Measurements from ENCODE around the gene ADGRL3.

Gene ADGRL3

DNA sequence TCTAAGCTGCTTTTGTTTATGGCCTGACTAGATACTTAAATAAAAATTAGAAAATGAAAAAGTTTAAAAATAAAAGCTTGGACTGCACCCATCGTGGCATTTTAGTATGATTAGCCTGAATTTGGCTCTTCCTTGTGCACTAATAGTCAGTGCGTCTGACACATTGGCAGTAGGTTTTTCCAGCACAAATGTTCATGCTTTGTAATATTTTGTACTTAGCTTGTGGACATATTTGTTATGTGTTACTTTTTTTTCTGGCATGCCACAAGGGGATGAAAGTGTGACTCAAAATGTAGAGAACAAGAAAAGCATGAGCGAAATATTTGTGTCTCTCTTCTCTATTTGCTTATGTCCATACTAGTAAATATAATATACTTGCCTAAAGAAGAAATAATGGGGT lies 359.3 kb downstream of the ADGRL3 start:
- Histone ChIP-seq H3K79me2 (ENCODE audit: insufficient read depth, low read length) (no peaks in the 10 kb centered on the region), H3K4me1 (ENCODE audit: insufficient read depth, low read length) (no peaks in the 10 kb centered on the region), H3K4me3 (ENCODE audit: low read depth in 1 of 2, low read length in 2 of 2) (no peak overlapping the region), H3K27me3 (ENCODE audit: insufficient read depth, low read length, poor library complexity) (no peaks in the 10 kb centered on the region), H2AFZ (ENCODE audit: low read depth, low read length) (no peak overlapping the region), H3K9ac (ENCODE audit: low read depth, low read length) (no peak overlapping the region), H3K27ac (ENCODE audit: low read length) (no peak overlapping the region), H3K36me3 (ENCODE audit: insufficient read depth, low read length) (no peaks in the 10 kb centered on the region), H4K20me1 (ENCODE audit: insufficient read depth, low read length) (no peaks in the 10 kb centered on the region), H3K4me2 (ENCODE audit: insufficient read depth, low read length) (no peak overlapping the region), H3K9me3 (ENCODE audit: insufficient read depth, low read length, severe bottlenecking) (no peaks in the 10 kb centered on the region)
- DNase-seq (no peak), ATAC-seq (ENCODE audit: insufficient read depth, low read depth) (no peak)
- TF ChIP-seq, protein P1, sequence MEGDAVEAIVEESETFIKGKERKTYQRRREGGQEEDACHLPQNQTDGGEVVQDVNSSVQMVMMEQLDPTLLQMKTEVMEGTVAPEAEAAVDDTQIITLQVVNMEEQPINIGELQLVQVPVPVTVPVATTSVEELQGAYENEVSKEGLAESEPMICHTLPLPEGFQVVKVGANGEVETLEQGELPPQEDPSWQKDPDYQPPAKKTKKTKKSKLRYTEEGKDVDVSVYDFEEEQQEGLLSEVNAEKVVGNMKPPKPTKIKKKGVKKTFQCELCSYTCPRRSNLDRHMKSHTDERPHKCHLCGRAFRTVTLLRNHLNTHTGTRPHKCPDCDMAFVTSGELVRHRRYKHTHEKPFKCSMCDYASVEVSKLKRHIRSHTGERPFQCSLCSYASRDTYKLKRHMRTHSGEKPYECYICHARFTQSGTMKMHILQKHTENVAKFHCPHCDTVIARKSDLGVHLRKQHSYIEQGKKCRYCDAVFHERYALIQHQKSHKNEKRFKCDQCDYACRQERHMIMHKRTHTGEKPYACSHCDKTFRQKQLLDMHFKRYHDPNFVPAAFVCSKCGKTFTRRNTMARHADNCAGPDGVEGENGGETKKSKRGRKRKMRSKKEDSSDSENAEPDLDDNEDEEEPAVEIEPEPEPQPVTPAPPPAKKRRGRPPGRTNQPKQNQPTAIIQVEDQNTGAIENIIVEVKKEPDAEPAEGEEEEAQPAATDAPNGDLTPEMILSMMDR (IDR thresholded peaks at IDR 0.05; ENCODE audit: borderline replicate concordance, extremely low read depth, low read length, poor library complexity, severe bottlenecking) = no peak
- no peak for TF ChIP-seq EZH2 (IDR thresholded peaks at IDR 0.05; ENCODE audit: borderline replicate concordance, low read depth, low read length, severe bottlenecking)

DNA sequence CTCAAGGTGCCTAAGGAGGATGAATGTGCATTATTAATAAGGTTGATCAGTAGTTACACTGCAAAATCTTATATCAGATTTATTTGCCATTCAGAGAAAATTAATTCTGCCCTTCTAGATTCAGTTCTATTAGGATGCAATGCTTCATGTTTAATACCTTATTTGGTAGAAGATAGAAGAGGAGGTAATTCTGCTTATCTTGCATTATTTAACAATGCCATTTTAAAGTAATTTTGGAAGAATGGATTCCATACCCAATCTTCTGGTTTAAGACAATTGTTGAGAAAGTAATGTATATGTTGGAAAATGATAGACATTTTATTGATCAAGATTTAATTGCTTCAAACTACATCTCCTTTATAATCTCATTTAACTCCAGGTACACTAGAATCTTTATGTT lies 360.9 kb downstream of the ADGRL3 start:
- H4K20me1 ChIP-seq (ENCODE audit: insufficient read depth, low read length) = no peaks in the 10 kb centered on the region
- H3K79me2 ChIP-seq (ENCODE audit: insufficient read depth, low read length) = no peaks in the 10 kb centered on the region
- H3K27ac ChIP-seq (ENCODE audit: low read length) = no peak overlapping the region
- H3K36me3 ChIP-seq (ENCODE audit: insufficient read depth, low read length) = no peaks in the 10 kb centered on the region
- H3K9ac ChIP-seq (ENCODE audit: low read depth, low read length) = no peak overlapping the region
- DNase-seq (no peak), ATAC-seq (ENCODE audit: insufficient read depth, low read depth) (no peak)
- H3K9me3 ChIP-seq (ENCODE audit: insufficient read depth, low read length, severe bottlenecking) = no peaks in the 10 kb centered on the region
- H3K4me1 ChIP-seq (ENCODE audit: insufficient read depth, low read length) = no peaks in the 10 kb centered on the region
- TF ChIP-seq, protein P1 (IDR thresholded peaks at IDR 0.05; ENCODE audit: borderline replicate concordance, extremely low read depth, low read length, poor library complexity, severe bottlenecking) = no peak
- TF ChIP-seq EZH2 (IDR thresholded peaks at IDR 0.05; ENCODE audit: borderline replicate concordance, low read depth, low read length, severe bottlenecking) = no peak
- H2AFZ ChIP-seq (ENCODE audit: low read depth, low read length) = no peak overlapping the region
- no peak overlapping the region for H3K4me3 ChIP-seq (ENCODE audit: low read depth in 1 of 2, low read length in 2 of 2)
- H3K27me3 ChIP-seq (ENCODE audit: insufficient read depth, low read length, poor library complexity) = no peaks in the 10 kb centered on the region
- no peak overlapping the region for H3K4me2 ChIP-seq (ENCODE audit: insufficient read depth, low read length)

DNA sequence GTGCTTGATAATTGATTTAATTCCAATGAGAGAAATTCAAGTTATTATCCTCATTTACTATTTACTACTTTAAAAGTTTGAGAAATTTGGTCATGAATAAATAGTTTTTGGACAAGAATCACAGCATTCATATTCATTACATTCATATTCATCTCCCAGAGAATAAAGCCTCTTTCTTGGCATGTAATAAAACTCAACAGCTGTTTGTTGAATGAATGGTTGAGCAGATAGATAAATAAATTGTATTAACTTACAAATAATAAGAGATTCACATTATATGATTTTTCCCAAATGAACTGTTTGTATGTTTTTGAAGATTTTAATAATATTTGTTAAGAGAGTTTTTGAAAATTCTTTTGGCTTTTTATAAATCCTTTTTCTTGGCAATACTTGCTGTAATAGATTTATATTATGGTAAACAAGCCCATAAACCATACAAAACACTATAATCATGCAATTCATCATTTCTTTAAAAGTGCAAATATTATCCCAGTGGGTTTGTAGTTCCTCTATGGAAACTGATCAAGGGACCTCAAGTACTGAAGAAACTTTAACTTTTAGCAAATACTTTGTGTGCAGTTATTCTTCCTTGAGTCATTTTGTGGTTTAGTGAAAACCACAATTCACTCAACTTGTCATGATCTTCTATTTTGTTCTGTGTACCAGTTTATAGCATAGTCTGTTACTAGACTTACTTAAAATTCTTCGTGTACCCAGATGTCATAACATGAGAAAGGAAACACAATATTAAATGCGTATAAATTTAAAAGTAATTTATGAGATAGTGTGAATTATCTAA lies 371.8 kb downstream of the ADGRL3 start:
- no peaks in the 10 kb centered on the region for H3K9me3 ChIP-seq (ENCODE audit: insufficient read depth, low read length, severe bottlenecking)
- H3K4me1 ChIP-seq (ENCODE audit: insufficient read depth, low read length) = no peaks in the 10 kb centered on the region
- no peak overlapping the region for H3K27ac ChIP-seq (ENCODE audit: low read length)
- no peak for DNase-seq
- H3K27me3 ChIP-seq (ENCODE audit: insufficient read depth, low read length, poor library complexity) = no peaks in the 10 kb centered on the region
- no peak overlapping the region for H2AFZ ChIP-seq (ENCODE audit: low read depth, low read length)
- TF ChIP-seq EZH2 (IDR thresholded peaks at IDR 0.05; ENCODE audit: borderline replicate concordance, low read depth, low read length, severe bottlenecking) = no peak
- TF ChIP-seq, protein P1 (IDR thresholded peaks at IDR 0.05; ENCODE audit: borderline replicate concordance, extremely low read depth, low read length, poor library complexity, severe bottlenecking) = no peak
- H3K4me3 ChIP-seq (ENCODE audit: low read depth in 1 of 2, low read length in 2 of 2) = no peak overlapping the region
- peak; percentile 57; the same call in 2 of the 3 replicates for ATAC-seq (ENCODE audit: insufficient read depth, low read depth)
- H4K20me1 ChIP-seq (ENCODE audit: insufficient read depth, low read length) = no peaks in the 10 kb centered on the region
- H3K36me3 ChIP-seq (ENCODE audit: insufficient read depth, low read length) = no peaks in the 10 kb centered on the region
- no peak overlapping the region for H3K9ac ChIP-seq (ENCODE audit: low read depth, low read length)
- H3K79me2 ChIP-seq (ENCODE audit: insufficient read depth, low read length) = no peaks in the 10 kb centered on the region
- no peak overlapping the region for H3K4me2 ChIP-seq (ENCODE audit: insufficient read depth, low read length)
